Embryonic facial prominence (tissue), 1 donor: ENCODE measurements around the gene WDR45B.
A peak's percentile ranks its signal among the peaks of the same experiment; 100 is the strongest.
"Not testable (repeated sequence)": the region's sequence is repeated elsewhere in the genome, so short reads cannot be mapped to it uniquely, and the experiment has no call there.

Experiments
- DNase-seq: peaks from one replicate; pipeline ENCODE4 v3.0.0-alpha.2; 2016; ENCODE audit errors: extremely low spot score

WDR45B gene

GRCh38 chr17:82657926-82658325 is 9.7 kb upstream of the WDR45B start:
- no peak for DNase-seq

DNA sequence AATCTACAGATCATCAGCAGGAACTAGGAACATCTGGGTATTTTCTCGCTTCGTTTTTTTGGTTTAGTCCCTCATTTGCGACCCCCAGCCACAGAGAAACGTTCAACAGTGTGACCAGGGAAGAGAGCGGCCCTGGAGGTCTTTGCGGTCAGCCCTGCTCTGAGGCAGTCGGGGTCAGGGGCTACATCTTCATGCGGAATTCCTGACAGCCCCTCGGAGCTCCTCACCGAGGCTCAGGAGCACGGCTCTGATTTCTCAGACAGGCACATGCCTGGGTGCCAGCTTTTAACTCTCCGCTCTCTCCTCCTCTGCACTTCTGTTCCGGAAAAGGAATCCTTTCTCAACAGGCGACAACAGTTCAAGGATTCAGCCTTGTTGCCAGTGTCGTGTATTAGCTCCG is 8.0 kb upstream of the WDR45B start:
- DNase-seq: no peak

- DNase-seq: no peak
These were observed 7.3 kb upstream of the WDR45B start for GRCh38 chr17:82655523-82655922.

DNA sequence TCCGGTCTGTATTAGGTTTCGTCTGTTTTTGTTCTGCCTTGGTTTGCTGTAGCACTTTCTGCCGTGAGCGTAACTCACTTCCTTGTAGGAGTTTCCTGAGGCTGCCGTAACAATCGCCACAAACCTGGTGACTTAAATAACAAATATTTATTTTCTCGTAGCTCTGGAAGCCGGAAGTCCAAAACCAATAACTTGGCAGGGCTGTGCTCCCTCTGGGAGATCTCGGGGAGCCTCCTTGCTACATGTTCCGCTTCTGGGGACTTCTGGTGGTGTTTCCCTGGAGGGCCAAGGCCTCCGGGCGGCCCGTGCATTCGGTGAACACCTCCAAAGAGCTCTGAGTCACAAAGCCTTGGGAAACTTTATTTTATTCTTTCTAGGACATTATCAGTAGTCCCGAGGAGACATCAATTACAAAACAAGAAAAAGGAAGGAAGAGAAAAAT is 6.8 kb upstream of the WDR45B start:
- DNase-seq: no peak

DNA sequence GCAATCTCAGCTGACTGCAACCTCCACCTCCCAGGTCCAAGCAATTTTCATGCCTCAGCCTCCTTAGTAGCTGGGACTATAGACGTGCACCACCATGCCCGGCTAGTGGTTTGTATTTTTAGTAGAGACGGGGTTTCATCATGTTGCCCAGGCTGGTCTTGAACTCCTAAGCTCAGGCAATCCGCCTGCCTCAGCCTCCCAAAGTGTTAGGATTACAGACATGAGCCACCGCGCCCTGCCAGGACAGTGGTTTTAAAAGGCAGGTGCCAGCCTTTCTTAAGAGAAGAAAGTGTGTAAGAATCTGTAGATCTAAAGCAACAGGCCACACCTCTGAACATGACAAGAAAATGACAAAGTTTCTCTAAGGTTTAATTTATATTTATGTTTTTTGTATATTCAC is 6.4 kb upstream of the WDR45B start:
- not testable (repeated sequence) for DNase-seq

- no peak for DNase-seq
These were observed 5.6 kb upstream of the WDR45B start for GRCh38 chr17:82653651-82654528.

DNA sequence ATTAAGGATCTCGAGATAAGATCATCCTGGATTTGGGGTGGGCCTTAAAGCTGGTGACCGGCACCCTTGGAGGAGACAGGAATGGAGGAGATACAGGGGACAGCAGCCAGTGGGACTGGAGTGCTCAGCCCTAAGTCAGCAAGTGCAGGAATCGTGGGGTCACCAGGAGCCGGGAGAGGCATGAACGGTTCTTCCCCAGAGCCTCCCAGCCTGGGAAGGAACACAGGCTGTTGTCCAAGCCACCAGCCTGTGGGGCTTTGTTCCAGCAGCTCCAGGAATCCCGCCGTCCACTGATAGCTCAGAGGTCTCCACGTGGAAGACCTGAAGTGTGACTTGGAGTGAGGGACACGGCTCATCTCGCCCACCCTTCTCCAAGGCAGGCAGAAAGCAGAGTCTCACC is 2.5 kb upstream of the WDR45B start:
- no peak for DNase-seq

- no peak for DNase-seq
These were observed 1.4 kb upstream of the WDR45B start for GRCh38 chr17:82649501-82650261.

GRCh38 chr17:82648742-82649331 is 593 bp upstream of the WDR45B start:
- DNase-seq: peak; percentile 45

DNA sequence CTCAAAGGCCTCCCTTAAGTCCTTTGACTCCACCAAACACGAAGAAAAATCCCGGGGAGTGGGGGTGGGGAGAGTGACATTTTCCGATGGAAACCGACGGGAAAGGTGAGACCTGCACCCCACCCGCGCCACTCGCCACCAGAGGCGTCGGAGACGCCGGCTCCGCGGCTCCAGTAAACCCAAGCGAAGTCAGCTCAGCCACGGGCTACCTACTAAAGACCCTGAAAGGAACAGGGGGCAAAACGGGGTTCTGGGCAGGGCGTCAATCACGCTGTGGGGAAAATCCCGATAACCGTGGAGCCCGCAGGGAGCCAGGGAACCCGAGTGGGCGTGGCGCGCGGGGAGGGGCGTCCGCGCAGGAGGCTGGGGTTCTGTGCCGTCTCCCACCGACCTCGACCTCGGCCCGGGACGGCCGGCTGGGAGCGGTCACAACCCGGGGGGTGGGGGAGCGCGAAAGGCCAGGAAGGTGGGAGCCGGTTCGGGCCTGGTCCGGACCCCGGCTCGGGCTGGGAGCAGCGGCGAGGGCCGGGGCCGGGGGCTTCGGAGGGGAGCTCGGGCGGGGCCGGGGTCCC is 565 bp downstream of the WDR45B start:
- DNase-seq: no peak

DNA sequence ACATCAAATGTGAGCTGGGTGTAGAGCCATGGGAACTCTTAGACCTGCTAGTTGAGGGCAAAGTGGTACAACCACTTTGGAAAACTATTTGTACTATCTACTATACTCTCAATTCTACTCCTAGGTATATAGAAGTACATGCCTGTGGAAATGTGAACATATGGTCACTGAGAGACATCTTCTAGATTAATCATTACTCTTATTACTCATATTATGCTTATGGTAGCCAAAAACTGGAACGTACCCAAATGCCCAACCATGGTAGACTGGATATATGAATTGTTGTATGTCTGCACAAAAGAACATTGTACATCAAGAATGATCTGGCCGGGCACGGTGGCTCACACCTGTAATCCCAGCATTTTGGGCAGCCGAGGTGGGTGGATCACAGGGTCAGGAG is 2.7 kb downstream of the WDR45B start:
- DNase-seq: no peak

GRCh38 chr17:82644148-82644547 is 4.1 kb downstream of the WDR45B start:
- DNase-seq: no peak

GRCh38 chr17:82642022-82642421 is 6.2 kb downstream of the WDR45B start:
- no peak for DNase-seq

DNA sequence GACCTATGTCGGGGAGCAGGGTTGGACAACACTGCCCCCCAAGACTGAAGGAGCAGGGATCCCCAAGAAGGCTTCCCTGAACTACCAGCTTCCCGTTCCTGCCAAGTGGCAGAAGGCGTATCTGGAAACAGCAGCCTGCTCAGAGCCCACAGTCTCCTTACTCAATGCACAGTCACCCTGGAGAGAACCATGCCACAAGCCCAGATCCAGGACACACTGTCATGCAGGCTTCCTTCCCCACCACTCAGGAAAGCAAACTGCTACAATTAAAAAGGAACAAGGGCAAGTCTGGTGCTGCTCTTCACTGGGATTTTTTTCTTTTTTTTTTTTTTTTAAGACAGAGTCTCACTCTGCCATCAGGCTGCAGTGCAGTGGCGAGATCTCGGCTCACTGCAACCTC is 8.2 kb downstream of the WDR45B start:
- DNase-seq: no peak

DNA sequence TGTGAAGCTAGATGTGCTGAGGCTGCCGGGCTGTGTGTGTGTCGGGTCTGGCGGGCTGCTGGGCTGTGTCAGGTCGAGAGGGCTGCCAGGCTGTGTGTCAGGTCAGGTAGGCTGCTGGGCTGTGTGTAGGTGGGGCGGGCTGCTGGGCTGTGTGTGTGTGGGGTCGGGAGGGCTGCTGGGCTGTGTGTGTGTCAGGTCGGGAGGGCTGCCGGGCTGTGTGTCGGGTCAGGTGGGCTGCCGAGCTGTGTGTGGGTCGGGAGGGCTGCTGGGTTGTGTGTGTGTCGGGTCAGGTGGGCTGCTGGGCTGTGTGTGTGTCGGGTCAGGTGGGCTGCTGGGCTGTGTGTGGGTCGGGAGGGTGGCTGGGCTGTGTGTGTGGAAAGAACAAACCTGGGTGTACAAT is 8.6 kb downstream of the WDR45B start:
- DNase-seq: no peak

DNA sequence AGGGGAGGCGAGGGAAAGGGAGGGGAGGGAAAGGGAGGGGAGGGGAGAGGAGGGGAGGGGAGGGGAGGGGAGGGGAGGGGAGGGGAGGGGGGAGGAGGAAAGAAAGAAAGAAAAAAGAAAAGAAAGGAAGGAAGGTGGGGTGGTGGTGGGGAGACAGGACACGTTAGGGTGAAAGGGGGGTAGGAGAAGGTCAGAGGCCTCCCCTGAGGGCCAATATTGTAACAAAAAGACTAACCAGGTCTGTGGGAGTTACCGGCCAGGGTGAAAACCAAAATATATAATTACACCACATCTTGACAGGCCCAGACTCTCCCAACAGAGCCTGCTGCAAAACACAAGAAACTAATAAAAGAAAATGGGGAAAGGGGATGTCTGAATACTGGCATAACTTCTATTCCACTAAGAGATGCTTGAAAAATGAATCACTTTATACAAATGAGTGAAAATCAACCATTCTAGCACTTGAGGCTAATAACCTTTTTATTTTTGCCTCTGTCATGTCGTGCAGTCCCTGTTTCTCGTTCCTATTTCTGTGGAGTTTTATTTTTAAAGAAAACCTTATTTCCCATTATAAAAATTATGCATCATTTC is 10.0 kb downstream of the WDR45B start:
- DNase-seq: no peak

- DNase-seq: peak; percentile 51
These were observed 11.3 kb downstream of the WDR45B start for GRCh38 chr17:82636626-82637598.

DNA sequence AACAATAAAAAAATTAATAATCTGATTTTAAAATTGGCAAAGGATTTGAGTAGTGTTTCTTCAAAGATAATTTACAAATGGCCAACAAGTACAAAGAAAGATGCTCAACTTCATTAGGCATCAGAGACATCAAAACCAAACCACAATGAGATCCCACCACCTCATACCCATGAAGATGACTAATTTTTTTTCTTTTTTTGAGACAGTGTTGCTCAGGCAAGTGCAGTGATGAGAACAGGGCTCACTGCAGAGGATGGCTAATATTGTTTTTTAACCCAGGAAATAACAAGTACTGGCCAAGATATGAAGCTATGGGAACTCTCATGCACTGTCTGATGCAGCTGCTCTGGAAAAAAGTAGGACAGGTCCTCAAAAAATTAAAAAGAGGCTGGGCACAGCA is 14.9 kb downstream of the WDR45B start:
- no peak for DNase-seq

- no peak for DNase-seq
These were observed 15.8 kb downstream of the WDR45B start for GRCh38 chr17:82632451-82632850.

DNA sequence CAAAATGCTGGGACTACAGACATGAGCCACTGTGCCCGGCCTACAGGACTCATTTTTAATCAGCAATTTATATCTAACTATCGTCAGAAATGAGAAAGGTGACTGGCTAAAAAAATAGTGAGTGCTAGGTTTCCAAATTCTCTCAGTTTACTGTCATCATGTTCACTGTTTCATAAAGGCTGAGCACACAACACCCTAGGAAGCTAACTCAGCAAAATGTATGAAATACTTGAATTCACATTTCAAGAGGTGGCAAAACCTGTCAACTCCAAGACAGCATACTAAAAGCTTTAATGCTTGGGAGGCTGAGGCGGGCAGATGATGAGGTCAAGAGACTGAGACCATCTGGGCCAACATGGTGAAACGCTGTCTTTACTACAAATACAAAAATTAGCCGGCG is 16.7 kb downstream of the WDR45B start:
- DNase-seq: no peak

DNA sequence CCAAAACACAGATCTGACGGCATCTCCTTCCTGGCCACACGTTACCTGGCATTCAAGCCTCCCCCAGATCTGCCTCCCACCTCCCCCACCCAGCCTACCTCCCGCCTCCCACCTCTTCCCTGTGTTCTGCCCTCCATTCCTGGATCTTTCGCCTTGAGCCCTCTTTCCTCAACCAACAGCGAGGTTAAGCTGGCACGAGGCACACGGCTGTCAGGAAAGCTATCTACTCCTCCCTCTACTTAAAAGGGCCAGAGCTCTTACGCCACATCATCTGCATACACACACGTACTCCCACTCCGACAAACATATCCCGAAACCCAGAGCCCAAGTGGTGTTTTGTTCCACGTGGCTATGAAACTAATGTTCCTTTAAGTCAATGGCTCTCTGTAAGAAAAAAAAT is 18.0 kb downstream of the WDR45B start:
- no peak for DNase-seq
